Fibroblast of lung (primary cell): Measurements from ENCODE around the gene BASP1.

Experiments
- CTCF ChIP-seq, 2 donors: IDR thresholded peaks in 1 of 2; conservative IDR thresholded peaks in 1 of 2; 1 replicate in 1 of 2; 2 replicates in 1 of 2; pipeline ENCODE4 v1.5.1; 2011 to 2012; ENCODE audit warnings: low read length in 2 of 2, control low read depth in 1 of 2, inconsistent platforms in 1 of 2, low read depth in 1 of 2, mild to moderate bottlenecking in 1 of 2
- EZH2 ChIP-seq: IDR thresholded peaks from 2 replicates; pipeline ENCODE4 v1.5.1; 2012; ENCODE audit warnings: low read length, control low read depth, mild to moderate bottlenecking; ENCODE audit errors: missing control alignments

DNA sequence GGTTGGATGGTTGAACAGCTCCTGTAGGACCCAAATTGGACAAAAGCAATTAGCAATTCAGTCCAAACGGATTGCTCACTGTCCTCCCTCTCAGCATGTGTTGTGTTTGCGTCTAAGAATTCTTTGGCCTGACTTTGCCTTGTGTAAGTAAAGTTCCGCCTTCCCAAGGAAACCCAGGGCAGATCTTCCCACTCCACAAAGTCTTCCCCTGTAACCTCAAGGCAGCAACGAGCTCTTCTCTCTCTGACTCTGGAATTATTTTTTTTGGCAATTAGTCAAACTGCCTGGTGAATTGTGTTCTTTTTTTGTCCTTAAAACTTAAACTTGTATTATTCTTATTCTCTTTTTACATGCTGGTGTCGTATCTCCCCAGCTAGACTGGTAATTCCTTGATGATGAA lies 20.7 kb upstream of the BASP1 start:
- TF ChIP-seq CTCF (conservative IDR thresholded peaks at IDR 0.05 in 1 of 2, IDR thresholded peaks at IDR 0.05 in 1 of 2; ENCODE audit: low read depth in 1 of 2, low read length in 2 of 2) (no peak), EZH2 (no peak)
